ENCODE measurements around the gene OR6J1.

The OR6J1 gene

DNA sequence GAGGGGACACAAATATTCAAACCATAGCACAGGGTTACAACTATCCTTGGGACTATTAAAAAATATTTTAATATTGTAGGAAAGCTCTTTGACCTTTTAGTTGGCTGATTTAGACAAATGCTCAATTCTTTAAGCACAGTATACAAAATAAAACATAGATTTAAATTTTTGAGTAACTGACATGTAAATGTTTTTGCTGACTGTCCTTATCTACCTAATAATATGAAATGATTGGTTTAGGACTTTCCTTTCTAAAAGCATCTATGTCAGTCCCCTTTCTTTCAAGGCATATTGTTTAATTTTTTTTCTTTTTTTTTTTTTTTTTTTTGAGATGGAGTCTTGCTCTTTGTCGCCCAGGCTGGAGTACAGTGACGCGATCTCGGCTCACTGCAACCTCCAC is 16.5 kb upstream of the OR6J1 start:
- H2BK12ac ChIP-seq (ENCODE audit: low read length), result no peak overlapping the region
- H2BK5ac ChIP-seq (ENCODE audit: low read length), result no peak overlapping the region
- H3K27ac ChIP-seq (replicated peaks; ENCODE audit: low read length), result no peak overlapping the region
- no peak overlapping the region for H3K4me3 ChIP-seq (ENCODE audit: low read length in 2 of 2)
- no CpG with 5 or more reads among the region's 4 CpGs for WGBS, 2 donors (ENCODE audit: extremely low coverage in 2 of 2, insufficient read length in 2 of 2, insufficient replicate concordance in 1 of 2)
- H2BK15ac ChIP-seq (ENCODE audit: low read length), result no peak overlapping the region
- no peak overlapping the region for H3K23ac ChIP-seq (ENCODE audit: low read depth, low read length, poor library complexity)
- no peak for DNase-seq (ENCODE audit: low spot score)
- H4K91ac ChIP-seq (ENCODE audit: low read depth, low read length, poor library complexity), result no peak overlapping the region
- H2AK5ac ChIP-seq (ENCODE audit: low read depth, low read length), result no peak overlapping the region
- peaks cover 0 to 2% (median 2%) of the 10 kb centered on the region in 3 experiments for H3K27me3 ChIP-seq (ENCODE audit: control insufficient read depth in 3 of 3, insufficient read depth in 3 of 3, low read depth in 1 of 3, low read length in 3 of 3)
- no peak overlapping the region for H3K4me2 ChIP-seq (ENCODE audit: insufficient read depth, low read length, poor library complexity, severe bottlenecking)
- H3K18ac ChIP-seq (ENCODE audit: low read length), result no peak overlapping the region
- H2BK120ac ChIP-seq (ENCODE audit: low read depth, low read length), result no peak overlapping the region
- no peaks in the 10 kb centered on the region for H3K36me3 ChIP-seq (replicated peaks in 1 of 2; ENCODE audit: control insufficient read depth in 2 of 2, insufficient read depth in 2 of 2, low read length in 2 of 2)
- no peak overlapping the region for H4K8ac ChIP-seq (ENCODE audit: low read depth, low read length)
- no peak overlapping the region for H3K9ac ChIP-seq (ENCODE audit: low read depth, low read length, poor library complexity)
- H3K9me3 ChIP-seq (replicated peaks in 1 of 2; ENCODE audit: control insufficient read depth in 2 of 2, insufficient read depth in 1 of 2, low read depth in 1 of 2, low read length in 2 of 2), result no peaks in the 10 kb centered on the region
- no peak overlapping the region for H3K14ac ChIP-seq (ENCODE audit: low read length)
- H3K4me1 ChIP-seq (ENCODE audit: control insufficient read depth in 2 of 2, insufficient read depth in 1 of 2, low read depth in 1 of 2, low read length in 2 of 2), result no peaks in the 10 kb centered on the region
- H2AFZ ChIP-seq (ENCODE audit: low read length), result no peak overlapping the region
- no peaks in the 10 kb centered on the region for H3K79me1 ChIP-seq (ENCODE audit: low read depth, low read length)
- H3K4ac ChIP-seq (ENCODE audit: low read length), result no peak overlapping the region

DNA sequence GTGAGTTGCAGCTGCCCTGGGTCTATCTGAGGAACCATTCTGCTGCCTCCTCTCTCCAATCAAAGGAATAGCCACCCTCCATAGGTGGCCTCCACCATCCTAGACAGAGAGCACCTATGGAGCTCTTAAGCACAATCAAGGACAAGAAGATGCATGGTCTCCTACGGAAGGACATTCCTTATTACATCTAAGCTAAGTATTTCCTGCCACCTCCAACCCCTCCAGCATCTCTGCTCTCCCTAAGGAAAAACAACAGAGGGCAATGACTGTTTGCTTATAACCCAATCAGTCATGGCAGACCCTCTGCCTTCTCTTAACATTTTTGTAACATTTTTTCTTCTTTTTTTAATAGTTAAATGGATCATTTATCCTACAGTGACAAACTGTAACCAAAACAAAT is 14.8 kb upstream of the OR6J1 start:
- H2AFZ ChIP-seq (ENCODE audit: low read length), result no peak overlapping the region
- H2AK5ac ChIP-seq (ENCODE audit: low read depth, low read length), result no peak overlapping the region
- H3K9ac ChIP-seq (ENCODE audit: low read depth, low read length, poor library complexity), result no peak overlapping the region
- H3K4me2 ChIP-seq (ENCODE audit: insufficient read depth, low read length, poor library complexity, severe bottlenecking), result no peak overlapping the region
- H3K27me3 ChIP-seq (ENCODE audit: control insufficient read depth in 3 of 3, insufficient read depth in 3 of 3, low read depth in 1 of 3, low read length in 3 of 3), result peaks cover 0 to 11% (median 2%) of the 10 kb centered on the region in 3 experiments
- no peak overlapping the region for H3K18ac ChIP-seq (ENCODE audit: low read length)
- H2BK12ac ChIP-seq (ENCODE audit: low read length), result no peak overlapping the region
- no peak for DNase-seq (ENCODE audit: low spot score)
- H4K91ac ChIP-seq (ENCODE audit: low read depth, low read length, poor library complexity), result no peak overlapping the region
- no peak overlapping the region for H3K4ac ChIP-seq (ENCODE audit: low read length)
- no peak overlapping the region for H2BK15ac ChIP-seq (ENCODE audit: low read length)
- no peak overlapping the region for H4K8ac ChIP-seq (ENCODE audit: low read depth, low read length)
- H3K14ac ChIP-seq (ENCODE audit: low read length), result no peak overlapping the region
- H2BK120ac ChIP-seq (ENCODE audit: low read depth, low read length), result no peak overlapping the region
- no peaks in the 10 kb centered on the region for H3K9me3 ChIP-seq (replicated peaks in 1 of 2; ENCODE audit: control insufficient read depth in 2 of 2, insufficient read depth in 1 of 2, low read depth in 1 of 2, low read length in 2 of 2)
- no peaks in the 10 kb centered on the region for H3K36me3 ChIP-seq (replicated peaks in 1 of 2; ENCODE audit: control insufficient read depth in 2 of 2, insufficient read depth in 2 of 2, low read length in 2 of 2)
- no peak overlapping the region for H3K27ac ChIP-seq (replicated peaks; ENCODE audit: low read length)
- WGBS, 2 donors (ENCODE audit: extremely low coverage in 2 of 2, insufficient read length in 2 of 2, insufficient replicate concordance in 1 of 2), result no CpG with 5 or more reads among the region's 1 CpG
- no peaks in the 10 kb centered on the region for H3K79me1 ChIP-seq (ENCODE audit: low read depth, low read length)
- no peak overlapping the region for H3K4me3 ChIP-seq (ENCODE audit: low read length in 2 of 2)
- H3K4me1 ChIP-seq (ENCODE audit: control insufficient read depth in 2 of 2, insufficient read depth in 1 of 2, low read depth in 1 of 2, low read length in 2 of 2), result no peaks in the 10 kb centered on the region
- no peak overlapping the region for H3K23ac ChIP-seq (ENCODE audit: low read depth, low read length, poor library complexity)
- H2BK5ac ChIP-seq (ENCODE audit: low read length), result no peak overlapping the region

DNA sequence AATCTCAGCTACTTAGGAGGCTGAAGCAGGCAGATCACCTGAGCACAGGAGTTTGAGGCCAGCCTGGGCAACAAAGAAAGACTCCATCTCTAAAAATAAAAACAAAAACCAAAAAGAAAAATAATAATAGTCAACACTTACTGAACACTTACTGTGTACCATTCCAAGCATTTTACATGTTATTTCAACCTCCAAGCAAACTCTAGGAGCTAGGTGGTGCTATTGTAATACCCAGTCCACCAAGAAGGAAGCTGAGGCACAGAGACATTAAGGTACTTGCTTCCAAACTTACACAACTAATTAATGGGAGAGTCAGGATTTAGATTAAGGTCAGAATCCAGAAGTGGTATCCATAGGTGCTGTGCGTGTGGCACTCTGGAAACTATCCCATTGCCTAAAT is 13.7 kb upstream of the OR6J1 start:
- WGBS, 2 donors (ENCODE audit: extremely low coverage in 2 of 2, insufficient read length in 2 of 2, insufficient replicate concordance in 1 of 2), result no CpG with 5 or more reads among the region's 1 CpG
- no peak overlapping the region for H3K9ac ChIP-seq (ENCODE audit: low read depth, low read length, poor library complexity)
- no peak for DNase-seq (ENCODE audit: low spot score)
- H2BK15ac ChIP-seq (ENCODE audit: low read length), result no peak overlapping the region
- no peak overlapping the region for H4K8ac ChIP-seq (ENCODE audit: low read depth, low read length)
- H2BK120ac ChIP-seq (ENCODE audit: low read depth, low read length), result no peak overlapping the region
- peaks cover 0 to 11% (median 2%) of the 10 kb centered on the region in 3 experiments for H3K27me3 ChIP-seq (ENCODE audit: control insufficient read depth in 3 of 3, insufficient read depth in 3 of 3, low read depth in 1 of 3, low read length in 3 of 3)
- no peaks in the 10 kb centered on the region for H3K4me1 ChIP-seq (ENCODE audit: control insufficient read depth in 2 of 2, insufficient read depth in 1 of 2, low read depth in 1 of 2, low read length in 2 of 2)
- no peak overlapping the region for H2AK5ac ChIP-seq (ENCODE audit: low read depth, low read length)
- H2BK5ac ChIP-seq (ENCODE audit: low read length), result no peak overlapping the region
- H3K4me3 ChIP-seq (ENCODE audit: low read length in 2 of 2), result no peak overlapping the region
- H2AFZ ChIP-seq (ENCODE audit: low read length), result no peak overlapping the region
- no peak overlapping the region for H3K23ac ChIP-seq (ENCODE audit: low read depth, low read length, poor library complexity)
- H3K14ac ChIP-seq (ENCODE audit: low read length), result no peak overlapping the region
- H3K9me3 ChIP-seq (replicated peaks in 1 of 2; ENCODE audit: control insufficient read depth in 2 of 2, insufficient read depth in 1 of 2, low read depth in 1 of 2, low read length in 2 of 2), result no peaks in the 10 kb centered on the region
- H2BK12ac ChIP-seq (ENCODE audit: low read length), result no peak overlapping the region
- no peaks in the 10 kb centered on the region for H3K36me3 ChIP-seq (replicated peaks in 1 of 2; ENCODE audit: control insufficient read depth in 2 of 2, insufficient read depth in 2 of 2, low read length in 2 of 2)
- H3K18ac ChIP-seq (ENCODE audit: low read length), result no peak overlapping the region
- no peaks in the 10 kb centered on the region for H3K79me1 ChIP-seq (ENCODE audit: low read depth, low read length)
- H3K4me2 ChIP-seq (ENCODE audit: insufficient read depth, low read length, poor library complexity, severe bottlenecking), result no peak overlapping the region
- H3K27ac ChIP-seq (replicated peaks; ENCODE audit: low read length), result no peak overlapping the region
- H3K4ac ChIP-seq (ENCODE audit: low read length), result no peak overlapping the region
- no peak overlapping the region for H4K91ac ChIP-seq (ENCODE audit: low read depth, low read length, poor library complexity)

DNA sequence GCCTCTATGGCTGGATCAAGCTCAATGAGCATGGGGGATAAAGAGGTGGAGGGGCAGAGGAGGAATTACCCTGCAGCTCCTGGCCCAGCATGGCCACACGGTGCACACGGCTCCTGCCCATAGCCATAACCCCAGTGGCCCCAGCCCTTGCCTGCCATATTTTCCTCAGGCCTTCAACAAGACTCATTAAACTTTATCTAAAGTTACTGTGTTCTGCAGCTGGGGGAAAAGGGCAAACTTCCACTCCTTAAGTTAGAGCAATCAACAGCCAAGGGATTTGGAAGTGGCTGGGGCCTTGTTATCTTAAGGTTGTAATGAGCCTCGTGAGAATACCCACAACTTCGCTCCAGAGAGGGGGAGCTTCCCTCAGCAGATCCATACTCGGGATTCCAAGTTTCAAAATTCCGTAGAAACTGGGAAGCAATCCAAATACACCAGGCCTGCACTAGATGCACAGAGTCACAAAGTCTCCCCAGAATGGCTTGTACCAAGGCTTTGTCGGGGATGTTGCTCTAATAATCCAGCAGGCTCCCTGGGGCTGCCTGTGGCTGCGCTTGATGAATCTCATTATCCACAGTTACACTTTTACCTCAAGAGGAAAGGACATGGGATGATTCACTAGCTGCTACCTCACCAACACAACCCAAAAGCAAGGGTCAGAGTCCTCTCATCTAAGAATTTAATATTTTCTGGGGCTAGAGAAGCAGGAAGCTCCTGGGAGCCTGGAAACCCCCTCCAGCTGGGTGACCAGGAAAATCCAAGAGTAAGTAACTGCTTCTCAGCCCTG is 13.0 kb upstream of the OR6J1 start:
- no peak overlapping the region for H3K27ac ChIP-seq (replicated peaks; ENCODE audit: low read length)
- DNase-seq (ENCODE audit: low spot score), result no peak
- WGBS, 2 donors (ENCODE audit: extremely low coverage in 2 of 2, insufficient read length in 2 of 2, insufficient replicate concordance in 1 of 2), result no CpG with 5 or more reads among the region's 8 CpGs

More for the DNA sequence above, 13.0 kb upstream of the OR6J1 start:
- Histone ChIP-seq H4K91ac (ENCODE audit: low read depth, low read length, poor library complexity) (no peak overlapping the region), H3K36me3 (replicated peaks in 1 of 2; ENCODE audit: control insufficient read depth in 2 of 2, insufficient read depth in 2 of 2, low read length in 2 of 2) (no peaks in the 10 kb centered on the region), H2BK15ac (ENCODE audit: low read length) (no peak overlapping the region), H3K9ac (ENCODE audit: low read depth, low read length, poor library complexity) (no peak overlapping the region), H3K79me1 (ENCODE audit: low read depth, low read length) (no peaks in the 10 kb centered on the region), H2BK120ac (ENCODE audit: low read depth, low read length) (no peak overlapping the region), H3K4me3 (ENCODE audit: low read length in 2 of 2) (no peak overlapping the region), H3K27me3 (ENCODE audit: control insufficient read depth in 3 of 3, insufficient read depth in 3 of 3, low read depth in 1 of 3, low read length in 3 of 3) (peaks cover 0 to 11% (median 2%) of the 10 kb centered on the region in 3 experiments), H2AFZ (ENCODE audit: low read length) (no peak overlapping the region), H2BK12ac (ENCODE audit: low read length) (no peak overlapping the region), H2BK5ac (ENCODE audit: low read length) (no peak overlapping the region), H3K14ac (ENCODE audit: low read length) (no peak overlapping the region), H3K4ac (ENCODE audit: low read length) (no peak overlapping the region), H3K4me2 (ENCODE audit: insufficient read depth, low read length, poor library complexity, severe bottlenecking) (no peak overlapping the region), H3K18ac (ENCODE audit: low read length) (no peak overlapping the region), H3K4me1 (ENCODE audit: control insufficient read depth in 2 of 2, insufficient read depth in 1 of 2, low read depth in 1 of 2, low read length in 2 of 2) (no peaks in the 10 kb centered on the region), H4K8ac (ENCODE audit: low read depth, low read length) (no peak overlapping the region), H2AK5ac (ENCODE audit: low read depth, low read length) (no peak overlapping the region), H3K23ac (ENCODE audit: low read depth, low read length, poor library complexity) (no peak overlapping the region), H3K9me3 (replicated peaks in 1 of 2; ENCODE audit: control insufficient read depth in 2 of 2, insufficient read depth in 1 of 2, low read depth in 1 of 2, low read length in 2 of 2) (no peaks in the 10 kb centered on the region)
